A549 (cell line): ENCODE measurements around the gene DNAJC15. TPM values are rescaled to one million over a fixed set of nuclear protein-coding genes. Genes with fewer than 3 reads are reported as not detected.

Experiments
- ATAC-seq, 2 experiments: fragments of 200-7000 bp in 1 of 2; fragments of >200 bp in 1 of 2; cut with Nextera tagmentation in 1 of 2; cut with Tn5 transposase in 1 of 2; 3 replicates each; pipeline versions ENCODE4 v1.8.0 to v1.9.1; 2018 to 2020; ENCODE audit warnings: mild to moderate bottlenecking in 1 of 2, moderate library complexity in 1 of 2
- CTCF ChIA-PET: fragments of 300-600 bp; sonication (Branson Sonifier 250); formaldehyde crosslinking; extraction: SDS; loops from one replicate; lab custom pipeline; 2021; ENCODE audit warnings: antibody characterized with exemption, inconsistent platforms; lab: Yijun Ruan, JAX
- POLR2A ChIA-PET: fragments of 350-600 bp; formaldehyde crosslinking; extraction: SDS; loops from one replicate; lab custom pipeline; 2021; ENCODE audit warnings: antibody characterized with exemption, inconsistent platforms; lab: Yijun Ruan, JAX
- DNase-seq, 2 experiments: peaks; one replicate each; pipeline versions ENCODE4 v3.0.0 to v3.0.0-alpha.2; 2011 to 2016; ENCODE audit warnings: low read depth in 1 of 2, low spot score in 1 of 2
- FAIRE-seq: peaks from 2 replicates; lab custom pipeline; 2011; peaks lifted over from hg19 to GRCh38; lab: Jason Lieb, UNC
- H3K27ac ChIP-seq, 2 experiments: fragments of >200 bp; sonication (Bioruptor Twin); formaldehyde crosslinking; 3 replicates each; pipeline ENCODE4 v1.5.1; 2016 to 2017
- H3K4me1 ChIP-seq: fragments of >200 bp; sonication (Bioruptor Twin); formaldehyde crosslinking; 3 replicates; pipeline ENCODE4 v1.6.1; 2016
- H3K4me2 ChIP-seq: fragments of >200 bp; sonication (Bioruptor Twin); formaldehyde crosslinking; 3 replicates; pipeline ENCODE4 v1.6.1; 2016
- H3K4me3 ChIP-seq: fragments of >200 bp; sonication (Bioruptor Twin); formaldehyde crosslinking; 3 replicates; pipeline ENCODE4 v1.5.1; 2016
- H3K9me3 ChIP-seq: fragments of >200 bp; sonication (Bioruptor Twin); formaldehyde crosslinking; 3 replicates; pipeline ENCODE4 v1.6.1; 2016
- CHD4 ChIP-seq: fragments of 200-600 bp; sonication (generic); IDR thresholded peaks from 2 replicates; pipeline ENCODE4 v1.6.1; 2016; ENCODE audit warnings: antibody characterized with exemption, mild to moderate bottlenecking, borderline replicate concordance
- EHMT2 ChIP-seq: fragments of 200-600 bp; sonication (generic); IDR thresholded peaks from 2 replicates; pipeline ENCODE4 v1.6.1; 2016; ENCODE audit warnings: antibody characterized with exemption, low read depth, mild to moderate bottlenecking, moderate library complexity
- FOSB ChIP-seq: fragments of 250-450 bp; sonication (Bioruptor Pico); IDR thresholded peaks from 2 replicates; pipeline ENCODE4 v1.5.0; 2020; ENCODE audit warnings: mild to moderate bottlenecking, moderate library complexity
- FOSL2 ChIP-seq, 2 experiments: fragments of 450-650 bp in 1 of 2; fragments of >200 bp in 1 of 2; sonication (Bioruptor Twin) in 1 of 2; formaldehyde crosslinking; IDR thresholded peaks; 2 replicates each; pipeline versions ENCODE4 v1.5.0 to v1.6.1; 2016 to 2020; ENCODE audit warnings: mild to moderate bottlenecking in 1 of 2, moderate library complexity in 1 of 2
- GATA3 ChIP-seq: IDR thresholded peaks from 2 replicates; pipeline ENCODE4 v1.6.1; 2012; ENCODE audit warnings: borderline replicate concordance
- MAFK ChIP-seq: fragments of 450-650 bp; IDR thresholded peaks from 2 replicates; pipeline ENCODE4 v1.6.1; 2014; ENCODE audit not compliant: partially characterized antibody
- RAD21 ChIP-seq, 2 experiments: fragments of >200 bp in 1 of 2; sonication (Bioruptor Twin) in 1 of 2; formaldehyde crosslinking in 1 of 2; IDR thresholded peaks in 1 of 2; conservative IDR thresholded peaks in 1 of 2; 2 replicates in 1 of 2; 3 replicates in 1 of 2; pipeline ENCODE4 v1.6.1; 2012 to 2018; ENCODE audit warnings: inconsistent platforms in 1 of 2
- RARB ChIP-seq: fragments of 250-450 bp; sonication (Bioruptor Pico); IDR thresholded peaks from 2 replicates; pipeline ENCODE4 v1.8.0; 2021; ENCODE audit warnings: mild to moderate bottlenecking, moderate library complexity
- TFCP2L1 ChIP-seq: fragments of 250-450 bp; sonication (Bioruptor Pico); IDR thresholded peaks from 2 replicates; pipeline ENCODE4 v1.5.0; 2021; ENCODE audit warnings: mild to moderate bottlenecking
- TP53 ChIP-seq: fragments of 250-450 bp; sonication (Bioruptor Pico); IDR thresholded peaks from 2 replicates; pipeline ENCODE4 v1.5.0; 2021; ENCODE audit warnings: mild to moderate bottlenecking, moderate library complexity
- ZSCAN20 ChIP-seq: fragments of 250-450 bp; sonication (Bioruptor Pico); IDR thresholded peaks from 2 replicates; pipeline ENCODE4 v1.8.0; 2022; ENCODE audit warnings: mild to moderate bottlenecking, moderate library complexity
- WGBS: methylation state at CpG from one replicate; pipeline ENCODE4 v1.1.6; 2017; ENCODE audit errors: missing lambda C conversion rate; 5-methylcytosine and 5-hydroxymethylcytosine counted together
- polyA plus RNA-seq, 4 experiments: library from polyadenylated mRNA; depleted of rRNA in 3 of 4; stranded (reverse); fragments of >200 nt; fragmentation: RNase III in 1 of 4; extraction: RNeasy Plus Mini Kit Qiagen cat#74134 plus additional on column Dnase treatment in 1 of 4; gene quantifications; 2 replicates in 3 of 4; 3 replicates in 1 of 4; pipeline ENCODE4 v1.2.3, GENCODE V29; 2011 to 2017
- TF ChIP-seq, protein P1 (sequence below): fragments of 150-350 bp; IDR thresholded peaks from 2 replicates; pipeline ENCODE4 v1.6.1; 2014; ENCODE audit warnings: low read depth, mild to moderate bottlenecking, low read length
- TF ChIP-seq, protein P2 (sequence below): fragments of 450-650 bp; IDR thresholded peaks from 2 replicates; pipeline ENCODE4 v1.6.1; 2014; ENCODE audit warnings: antibody characterized with exemption
- TF ChIP-seq, protein P3 (sequence below): IDR thresholded peaks from 2 replicates; pipeline ENCODE4 v1.6.1; 2012; ENCODE audit warnings: low read depth, borderline replicate concordance
- TF ChIP-seq, protein P4 (sequence below): IDR thresholded peaks from 2 replicates; pipeline ENCODE4 v1.6.1; 2012

The DNAJC15 gene
- polyA plus RNA-seq, 2 of the 4 experiments (the other 2 are of a cell fraction), result 0.03 to 0.05 TPM

DNA sequence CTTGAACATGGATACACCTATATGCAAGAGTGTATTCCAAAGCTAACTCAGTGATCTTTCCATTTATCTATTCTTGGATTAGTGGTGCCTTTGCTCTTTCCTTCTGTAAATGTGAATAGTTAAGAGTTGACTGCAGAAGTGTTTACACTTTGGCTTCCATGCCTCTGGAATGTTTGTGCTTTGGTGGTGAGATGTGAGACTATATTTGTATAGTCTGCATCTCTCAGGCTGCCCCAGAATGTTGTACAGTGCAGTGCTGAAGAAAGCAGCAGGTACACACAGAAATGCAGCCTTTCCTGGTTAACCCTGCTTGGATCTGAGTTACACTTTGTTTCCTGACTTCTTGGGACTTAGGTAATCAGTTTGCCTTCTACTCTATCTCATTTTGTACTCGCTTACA, 90.2 kb downstream of the DNAJC15 start (continued):
- TF ChIP-seq FOSL2 (IDR thresholded peaks at IDR 0.05) (no peak), FOSL2 (CRISPR knock-in tag; IDR thresholded peaks at IDR 0.05) (no peak), EHMT2 (no peak)
- TF ChIP-seq, protein P1, sequence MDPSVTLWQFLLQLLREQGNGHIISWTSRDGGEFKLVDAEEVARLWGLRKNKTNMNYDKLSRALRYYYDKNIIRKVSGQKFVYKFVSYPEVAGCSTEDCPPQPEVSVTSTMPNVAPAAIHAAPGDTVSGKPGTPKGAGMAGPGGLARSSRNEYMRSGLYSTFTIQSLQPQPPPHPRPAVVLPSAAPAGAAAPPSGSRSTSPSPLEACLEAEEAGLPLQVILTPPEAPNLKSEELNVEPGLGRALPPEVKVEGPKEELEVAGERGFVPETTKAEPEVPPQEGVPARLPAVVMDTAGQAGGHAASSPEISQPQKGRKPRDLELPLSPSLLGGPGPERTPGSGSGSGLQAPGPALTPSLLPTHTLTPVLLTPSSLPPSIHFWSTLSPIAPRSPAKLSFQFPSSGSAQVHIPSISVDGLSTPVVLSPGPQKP, result no peak

DNA sequence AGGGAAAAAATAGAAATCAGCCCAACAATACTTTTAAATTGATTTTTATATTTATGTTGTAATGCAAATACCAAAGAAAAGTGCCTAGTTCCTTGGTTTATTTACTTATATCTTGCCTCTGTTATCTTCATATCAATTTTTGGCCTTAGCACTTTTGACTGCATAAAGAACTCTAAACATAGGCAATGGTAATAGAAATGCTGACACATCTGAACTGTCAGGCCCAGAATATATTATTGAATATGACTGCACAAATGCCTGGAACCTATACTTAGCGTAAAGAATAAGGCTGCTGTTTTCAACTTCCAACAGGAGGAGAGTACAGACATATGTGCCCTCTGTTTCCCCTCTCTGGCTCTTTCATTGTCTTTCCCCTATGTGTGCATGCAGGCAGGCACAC, 91.1 kb downstream of the DNAJC15 start:
- H3K4me1 ChIP-seq, result no peaks in the 10 kb centered on the region
- H3K4me3 ChIP-seq, result no peak overlapping the region
- no peak for TF ChIP-seq GATA3
- peak; percentile 13 for TF ChIP-seq MAFK
- FAIRE-seq (no peak), ATAC-seq (no peak), DNase-seq (no peak)
- 90% methylated on average over 1 of the region's 1 CpG for WGBS
- CTCF ChIA-PET, result no interaction called here
- no peak overlapping the region for H3K27ac ChIP-seq
- H3K9me3 ChIP-seq, result no peaks in the 10 kb centered on the region
- POLR2A ChIA-PET, result no interaction called here
- no peak overlapping the region for H3K4me2 ChIP-seq

DNA sequence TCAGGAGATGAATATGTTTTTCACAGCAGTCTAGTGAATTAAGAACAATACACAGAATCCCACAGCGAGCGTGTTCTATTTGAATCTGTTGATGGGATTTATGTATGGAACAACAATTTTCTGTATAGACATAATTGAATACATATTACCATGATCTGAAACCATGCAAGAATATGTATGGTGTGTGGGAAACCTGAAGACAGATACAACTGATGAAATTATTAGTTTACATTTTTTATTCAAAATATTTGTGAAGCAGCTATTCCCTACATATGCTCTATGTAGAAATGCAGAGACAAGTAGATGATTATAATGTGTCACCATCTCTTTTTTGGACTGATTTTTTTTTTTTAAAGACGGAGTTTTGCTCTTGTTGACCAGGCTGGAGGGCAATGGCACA, 91.8 kb downstream of the DNAJC15 start:
- DNase-seq, result no peak
- Histone ChIP-seq H3K4me3 (no peak overlapping the region), H3K9me3 (no peaks in the 10 kb centered on the region), H3K27ac (no peak overlapping the region), H3K4me2 (no peak overlapping the region), H3K4me1 (no peaks in the 10 kb centered on the region)
- WGBS, result 89% methylated on average over 3 of the region's 3 CpGs
- TF ChIP-seq RARB (CRISPR knock-in tag) (no peak), TP53 (no peak), RAD21 (conservative IDR thresholded peaks at IDR 0.05 in 1 of 2, IDR thresholded peaks at IDR 0.05 in 1 of 2) (no peak), TFCP2L1 (CRISPR knock-in tag) (no peak), ZSCAN20 (CRISPR knock-in tag) (no peak), EHMT2 (no peak)
- TF ChIP-seq, protein P2, sequence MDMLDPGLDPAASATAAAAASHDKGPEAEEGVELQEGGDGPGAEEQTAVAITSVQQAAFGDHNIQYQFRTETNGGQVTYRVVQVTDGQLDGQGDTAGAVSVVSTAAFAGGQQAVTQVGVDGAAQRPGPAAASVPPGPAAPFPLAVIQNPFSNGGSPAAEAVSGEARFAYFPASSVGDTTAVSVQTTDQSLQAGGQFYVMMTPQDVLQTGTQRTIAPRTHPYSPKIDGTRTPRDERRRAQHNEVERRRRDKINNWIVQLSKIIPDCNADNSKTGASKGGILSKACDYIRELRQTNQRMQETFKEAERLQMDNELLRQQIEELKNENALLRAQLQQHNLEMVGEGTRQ, result no peak
- TF ChIP-seq, protein P3, sequence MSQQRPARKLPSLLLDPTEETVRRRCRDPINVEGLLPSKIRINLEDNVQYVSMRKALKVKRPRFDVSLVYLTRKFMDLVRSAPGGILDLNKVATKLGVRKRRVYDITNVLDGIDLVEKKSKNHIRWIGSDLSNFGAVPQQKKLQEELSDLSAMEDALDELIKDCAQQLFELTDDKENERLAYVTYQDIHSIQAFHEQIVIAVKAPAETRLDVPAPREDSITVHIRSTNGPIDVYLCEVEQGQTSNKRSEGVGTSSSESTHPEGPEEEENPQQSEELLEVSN, result no peak
- TF ChIP-seq, protein P4, sequence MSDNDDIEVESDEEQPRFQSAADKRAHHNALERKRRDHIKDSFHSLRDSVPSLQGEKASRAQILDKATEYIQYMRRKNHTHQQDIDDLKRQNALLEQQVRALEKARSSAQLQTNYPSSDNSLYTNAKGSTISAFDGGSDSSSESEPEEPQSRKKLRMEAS, result no peak
- no peak for FAIRE-seq
- ChIA-PET CTCF (interaction anchor here (0.6 to 1.3 kb wide), 2 partner anchors 150 to 189 kb away, joined by 3 read pairs; no protein-coding TSS in a partner anchor), POLR2A (no interaction called here)
- no peak for ATAC-seq

DNA sequence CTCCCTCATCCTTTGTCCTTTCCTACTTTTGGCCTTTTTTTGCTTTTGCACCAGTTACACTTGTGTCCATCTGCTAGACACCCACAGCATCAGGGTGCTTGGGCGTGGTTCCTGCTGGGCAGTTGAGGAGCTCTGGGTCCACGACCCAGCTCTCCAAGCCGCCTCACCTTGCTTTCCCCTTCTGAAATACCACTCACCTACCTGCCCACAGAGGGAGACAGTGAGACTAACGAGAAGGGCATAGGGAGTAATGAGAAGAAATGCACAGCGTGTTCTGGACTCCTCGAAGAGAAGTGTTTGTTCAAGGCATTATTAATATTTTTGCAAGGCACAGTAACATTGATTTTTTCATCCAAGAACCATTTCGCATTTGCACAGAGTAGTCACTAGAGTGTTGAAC, 92.9 kb downstream of the DNAJC15 start:
- CTCF ChIA-PET, result interaction anchor here (0.7 to 1.3 kb wide), 2 partner anchors 187 to 548 kb away, joined by 3 read pairs; no protein-coding TSS in a partner anchor
- TF ChIP-seq CHD4 (no peak), FOSB (CRISPR knock-in tag) (no peak)
- TF ChIP-seq, protein P2, result no peak
- TF ChIP-seq, protein P1, result no peak
- Histone ChIP-seq H3K27ac (no peak overlapping the region), H3K4me1 (no peaks in the 10 kb centered on the region), H3K4me3 (no peak overlapping the region), H3K9me3 (no peaks in the 10 kb centered on the region), H3K4me2 (no peak overlapping the region)
- POLR2A ChIA-PET, result no interaction called here
- 69% methylated on average over 7 of the region's 7 CpGs for WGBS
- ATAC-seq (no peak), DNase-seq (peak in 1 of 2 experiments; percentile 5), FAIRE-seq (no peak)
